Stimulated activated CD4-positive, alpha-beta T cell treated with anti-CD3 and anti-CD28 coated beads, Interleukin-1b, Interleukin-23, amount 100 ng/mL, for 24 hours (primary cell): ENCODE measurements around the gene C2orf92.
"Not testable (repeated sequence)": the region's sequence is repeated elsewhere in the genome, so short reads cannot be mapped to it uniquely, and the experiment has no call there.

Experiments used
- DNase-seq, 4 experiments: peaks; one replicate each; pipeline ENCODE4 v3.0.0-alpha.2; 2020; ENCODE audit warnings: low read depth in 4 of 4, low spot score in 1 of 4

The C2orf92 gene

GRCh38 chr2:97669448-97669847, at the start of gene C2orf92:
TSS of gene C2orf92 (plus strand) at chr2:97669713. CDS start at chr2:97669789, 76 bp downstream.
- no peak for DNase-seq

- not testable (repeated sequence) for DNase-seq
Observed at GRCh38 chr2:97620492-97620891, 49.0 kb upstream of the C2orf92 start.

- DNase-seq: not testable (repeated sequence)
Observed at GRCh38 chr2:97622976-97623375, 46.5 kb upstream of the C2orf92 start.

- DNase-seq: not testable (repeated sequence)
Observed at GRCh38 chr2:97625354-97626048, 44.0 kb upstream of the C2orf92 start.

GRCh38 chr2:97626049-97626430, 43.5 kb upstream of the C2orf92 start:
- not testable (repeated sequence) for DNase-seq

DNA sequence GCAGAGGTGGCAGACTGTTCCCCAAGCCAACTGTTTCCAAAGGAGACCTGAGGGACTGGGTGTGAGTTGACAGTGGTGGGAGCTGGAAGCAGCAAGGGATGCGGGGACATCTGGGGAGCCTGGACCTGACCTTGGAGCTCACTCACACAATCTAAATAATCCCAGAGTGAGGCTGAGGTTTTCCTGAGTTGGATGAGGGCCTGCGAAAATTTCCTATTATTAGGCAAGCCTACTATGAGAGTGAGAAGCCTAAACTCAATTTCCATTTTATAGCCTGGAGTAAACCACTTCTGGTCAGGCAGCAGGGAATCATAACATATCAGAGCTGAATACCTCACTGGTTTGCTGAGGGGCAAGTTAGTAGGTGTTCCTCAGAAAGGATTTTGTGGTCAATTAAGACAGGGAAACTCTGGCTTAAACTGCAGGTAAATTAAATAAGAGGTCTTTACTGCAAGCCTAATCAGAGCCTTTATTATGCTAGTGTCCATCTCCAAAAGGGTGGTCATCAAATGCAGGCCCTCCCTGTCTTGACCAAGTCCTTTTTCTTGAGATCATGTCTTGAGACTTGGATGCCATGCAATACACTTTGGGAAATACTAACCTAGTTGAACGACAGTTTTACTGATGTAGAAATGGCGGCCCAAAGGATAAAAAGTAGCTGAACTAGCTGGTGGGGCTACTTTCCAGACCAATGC, 25.3 kb upstream of the C2orf92 start:
- DNase-seq: no peak

- no peak for DNase-seq
Observed at GRCh38 chr2:97645112-97645694, 24.3 kb upstream of the C2orf92 start.

- DNase-seq: peak; percentile 95 to 99 (median 97)
Observed at GRCh38 chr2:97645695-97646629, 23.6 kb upstream of the C2orf92 start, which contains the start of gene COX5B. TSS of gene COX5B (plus strand) at chr2:97646062. CDS start at chr2:97646087, 25 bp downstream.

DNA sequence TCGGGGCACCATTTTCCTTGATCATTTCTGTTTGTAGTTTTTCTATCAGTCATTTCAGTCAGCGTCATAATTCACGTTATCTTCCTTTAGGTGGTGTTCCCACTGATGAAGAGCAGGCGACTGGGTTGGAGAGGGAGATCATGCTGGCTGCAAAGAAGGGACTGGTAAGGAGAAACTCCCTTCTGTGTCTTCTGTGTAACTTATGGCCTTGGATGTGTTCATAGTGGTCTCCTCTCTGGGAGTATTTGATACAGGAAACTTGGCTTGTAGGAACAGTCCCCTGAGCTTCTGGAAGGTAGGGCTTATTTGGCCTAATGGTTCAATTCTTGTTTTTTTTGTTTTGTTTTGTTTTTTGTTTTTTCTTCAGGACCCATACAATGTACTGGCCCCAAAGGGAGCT, 22.5 kb upstream of the C2orf92 start:
- DNase-seq: no peak

- DNase-seq: no peak
Observed at GRCh38 chr2:97651114-97651513, 18.4 kb upstream of the C2orf92 start.

- DNase-seq: no peak
Observed at GRCh38 chr2:97653473-97653872, 16.0 kb upstream of the C2orf92 start.

DNA sequence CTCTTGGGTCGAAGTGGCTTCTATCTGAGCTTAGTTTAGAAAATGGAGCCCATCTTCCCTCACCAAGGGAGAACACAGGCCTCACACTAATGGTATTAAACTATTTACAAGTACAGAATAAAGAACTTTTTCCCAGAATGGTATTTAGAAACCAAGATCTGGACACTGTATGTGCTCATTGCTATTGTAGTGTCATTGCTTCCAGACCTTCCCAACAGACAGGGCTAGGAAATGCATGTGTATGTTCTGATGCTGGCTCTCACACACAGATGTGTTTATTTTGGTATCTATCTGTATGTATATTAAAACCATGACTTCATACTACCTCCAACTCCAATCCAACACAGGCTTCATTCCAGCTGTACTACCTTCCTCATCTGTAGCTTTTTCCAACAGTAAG, 15.6 kb upstream of the C2orf92 start:
- DNase-seq: no peak

DNA sequence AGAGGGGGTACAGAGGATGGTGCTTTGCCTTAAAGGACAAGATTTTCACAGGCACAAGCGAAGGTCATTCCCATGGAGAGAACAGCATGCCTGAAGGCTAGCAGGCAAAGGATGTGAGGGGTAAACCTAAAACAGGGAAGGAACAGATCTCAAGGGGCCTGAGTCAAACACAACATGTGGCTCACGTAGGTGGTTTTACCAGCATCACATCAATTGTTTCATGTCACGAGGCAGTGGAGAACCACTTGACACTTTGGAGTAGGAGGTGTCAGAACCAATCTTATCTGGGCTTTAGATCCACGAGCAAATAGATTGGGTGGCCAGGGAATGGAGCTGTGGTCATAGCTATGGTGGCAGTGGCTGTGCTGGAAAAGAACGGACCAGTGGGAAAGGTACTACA, 15.2 kb upstream of the C2orf92 start:
- DNase-seq: no peak

GRCh38 chr2:97654791-97655190, 14.7 kb upstream of the C2orf92 start:
- no peak for DNase-seq

DNA sequence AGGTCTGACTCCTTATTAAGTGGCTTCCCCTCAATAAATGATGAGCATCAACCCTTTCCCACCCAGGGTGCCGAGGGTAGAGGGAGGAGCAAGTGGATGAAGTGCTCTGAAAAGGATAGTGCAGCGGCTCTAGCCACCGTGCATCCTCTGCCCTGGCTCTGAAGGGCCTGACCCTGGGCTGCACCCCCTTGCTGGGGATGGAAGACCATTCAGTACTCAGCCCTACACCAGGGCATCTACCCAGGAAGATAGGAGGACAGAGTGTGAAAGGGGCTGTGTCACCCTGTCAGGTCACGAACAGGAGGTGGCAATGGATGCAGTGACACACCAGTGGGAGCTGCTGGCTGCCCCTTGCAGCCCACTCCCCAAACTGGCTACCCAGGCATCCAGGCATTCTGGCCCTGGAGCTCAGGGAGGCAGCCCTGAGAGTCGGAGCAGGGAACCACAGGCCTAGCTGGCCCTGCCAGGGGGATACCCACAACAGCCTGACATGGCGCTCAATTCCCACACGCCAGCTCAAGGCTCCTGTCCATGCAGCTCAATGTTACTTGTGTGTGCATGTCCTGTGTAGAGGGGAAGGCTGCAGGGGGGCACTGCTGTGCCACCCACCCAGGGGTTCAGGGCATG, 13.3 kb upstream of the C2orf92 start:
- no peak for DNase-seq

DNA sequence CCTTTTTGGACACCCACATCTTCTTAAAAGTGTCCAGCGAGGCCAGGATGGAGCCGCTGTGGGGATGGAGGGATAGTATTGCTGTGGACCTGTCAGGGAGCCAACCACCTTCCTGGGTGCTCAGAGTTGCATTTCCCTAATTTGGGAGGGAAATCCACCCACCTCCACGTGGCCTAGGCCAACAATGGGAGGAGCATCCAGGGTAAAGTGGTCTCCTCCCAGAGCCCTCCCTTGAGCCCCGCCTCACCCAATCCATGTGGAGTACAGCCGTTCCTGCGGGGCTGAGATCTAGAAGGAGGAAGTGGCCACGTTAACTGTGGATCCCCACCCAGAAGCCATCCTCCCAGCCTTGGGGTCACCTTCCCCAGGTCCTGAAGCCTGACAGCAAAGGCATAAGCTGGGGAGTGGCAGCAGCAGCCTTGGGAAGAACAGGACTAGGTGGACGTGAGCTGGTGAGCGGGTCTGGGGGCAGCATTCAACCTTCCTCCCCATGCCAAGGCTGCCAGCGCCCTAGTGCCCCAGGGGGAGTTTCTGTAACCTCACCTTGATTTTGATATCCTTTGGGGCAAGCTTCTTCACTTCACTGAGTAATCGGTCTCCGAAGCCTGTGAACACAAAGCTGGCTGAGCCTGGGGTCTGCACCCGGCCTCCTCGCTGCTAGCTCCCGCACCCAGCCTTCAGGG, 12.5 kb upstream of the C2orf92 start:
- DNase-seq: no peak

- no peak for DNase-seq
Observed at GRCh38 chr2:97657986-97658690, 11.4 kb upstream of the C2orf92 start.

- no peak for DNase-seq
Observed at GRCh38 chr2:97658691-97659157, 10.8 kb upstream of the C2orf92 start.
